HG02870 (cell line): ENCODE data around the gene CIDEB.

Source experiments
- ATAC-seq: cut with Tn5 transposase; IDR thresholded peaks from one replicate; pipeline ENCODE4 v1.9.1; 2021; ENCODE audit warnings: mild to moderate bottlenecking, moderate library complexity; ENCODE audit not compliant: unreplicated experiment

CIDEB gene

DNA sequence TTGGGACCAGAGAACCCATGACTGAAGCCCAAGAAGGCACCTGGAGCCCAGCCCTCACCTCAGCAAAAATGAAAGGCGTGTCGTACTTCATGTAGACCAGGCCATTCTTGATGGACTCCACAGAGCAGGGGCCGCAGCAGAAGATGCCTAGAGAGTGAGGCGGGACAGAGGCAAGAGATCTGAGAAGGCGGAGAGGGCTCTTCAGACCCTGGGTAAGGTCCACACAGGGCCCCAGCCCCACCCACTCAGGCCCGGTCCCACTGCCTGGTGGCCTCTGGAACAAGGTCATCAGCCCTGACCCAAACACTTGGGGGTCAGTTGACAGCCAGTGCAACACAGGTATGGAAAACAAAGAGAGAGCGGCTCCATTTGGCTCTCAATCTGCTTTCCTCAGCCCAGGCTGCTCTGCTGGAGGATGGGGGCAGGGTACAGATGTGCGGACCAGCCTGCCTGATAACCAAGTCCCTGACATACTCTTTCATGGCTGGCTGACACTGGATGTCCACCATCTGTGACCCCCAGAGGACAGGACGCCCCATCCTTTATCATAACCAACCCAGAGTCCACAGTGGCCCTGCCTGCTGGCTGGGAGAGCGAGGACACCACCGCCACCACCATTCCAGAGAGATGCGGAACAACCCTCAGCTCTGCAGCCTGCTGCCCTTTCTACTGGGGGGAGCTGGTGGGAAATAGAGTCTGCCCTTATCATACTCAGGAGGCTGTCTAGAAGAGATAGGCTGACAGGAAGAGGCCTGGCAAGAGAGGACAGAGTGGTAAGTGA, 51.7 kb downstream of the CIDEB start:
- no peak for ATAC-seq

GRCh38 chr14:24255438-24255837, 52.3 kb downstream of the CIDEB start:
- no peak for ATAC-seq
